ENCODE data around the gene LRRC75B.
A peak's percentile ranks its signal among the peaks of the same experiment; 100 is the strongest.

Gene LRRC75B

DNA sequence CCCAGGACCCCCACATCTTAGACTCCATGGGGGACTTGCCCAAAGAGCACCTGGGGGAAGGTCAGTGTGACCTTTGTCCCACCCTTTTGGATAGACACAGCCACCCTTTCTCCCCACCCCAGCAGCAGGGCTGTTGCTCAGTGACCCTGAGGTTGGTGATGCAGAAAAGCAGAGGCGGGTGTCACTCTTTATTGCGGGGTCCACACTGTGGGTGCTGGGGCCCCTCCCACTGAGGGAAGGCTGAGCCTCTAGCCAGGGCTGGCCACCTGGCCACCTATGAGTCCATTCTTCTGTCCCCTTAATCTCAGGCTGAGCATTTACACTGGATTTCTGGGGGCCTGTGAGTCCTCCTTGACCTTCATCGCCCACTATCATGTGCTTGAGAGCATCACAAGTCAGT lies 7.4 kb downstream of the LRRC75B start:
- DNase-seq (ENCODE audit: low read depth), result no peak

DNA sequence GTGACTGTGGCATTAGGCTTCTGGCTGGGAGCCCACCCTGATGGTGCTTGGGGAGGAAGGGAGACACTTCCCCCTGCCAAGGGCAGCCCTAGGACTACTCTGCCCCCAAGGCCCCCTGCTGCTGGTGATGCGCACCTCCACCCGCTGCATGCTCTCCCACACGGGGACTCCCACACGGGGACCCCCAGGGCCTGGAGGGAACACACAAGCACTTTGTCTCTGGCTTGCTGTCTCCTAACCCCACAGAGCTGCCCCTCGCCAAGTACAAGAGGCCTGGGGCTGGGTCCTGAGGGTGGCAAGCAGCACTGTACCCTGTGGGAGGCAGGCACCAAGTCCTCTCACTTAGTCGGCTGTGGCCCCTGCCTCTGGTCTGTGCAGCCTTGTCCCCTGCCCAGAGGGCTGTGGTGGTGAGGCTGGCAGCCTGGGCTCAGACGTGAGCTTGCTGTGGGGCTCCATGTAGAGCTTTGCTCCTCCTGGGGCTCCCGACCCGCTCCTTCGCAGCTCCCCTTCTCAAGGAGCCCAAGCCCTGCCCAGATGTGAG lies 7.9 kb downstream of the LRRC75B start:
- DNase-seq (ENCODE audit: low read depth), result no peak

DNA sequence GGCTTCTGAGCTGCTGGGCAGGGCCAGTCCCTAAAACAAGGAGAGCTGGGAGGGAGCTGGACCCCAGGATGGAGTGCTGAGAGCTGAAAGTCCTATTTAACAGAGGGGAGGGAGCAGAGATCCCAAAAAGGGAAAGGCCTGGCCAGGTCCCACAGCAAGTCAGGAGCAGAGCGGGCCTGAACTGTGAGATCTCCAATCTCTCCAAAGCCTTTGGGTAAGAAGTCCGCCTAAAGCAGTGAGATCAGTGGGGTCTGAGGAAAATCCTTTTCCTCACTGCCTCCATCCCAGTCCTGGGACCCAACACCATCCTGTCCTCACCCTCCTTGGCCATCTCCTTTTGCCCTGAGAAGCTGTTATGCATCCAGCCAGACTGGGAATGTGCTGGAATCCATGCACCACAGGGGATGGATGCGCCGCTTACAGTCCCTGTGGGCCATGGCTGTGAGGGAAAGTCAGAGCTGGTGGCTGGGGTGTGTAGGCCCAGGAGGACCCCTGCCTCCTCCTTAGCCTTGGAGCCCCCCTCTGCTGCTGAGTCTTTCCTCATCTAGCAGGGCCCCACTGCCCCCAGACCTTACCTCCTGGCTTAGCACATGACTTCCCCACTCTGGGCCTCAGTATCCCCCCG lies 8.6 kb downstream of the LRRC75B start:
- no peak for DNase-seq (ENCODE audit: low read depth)

DNA sequence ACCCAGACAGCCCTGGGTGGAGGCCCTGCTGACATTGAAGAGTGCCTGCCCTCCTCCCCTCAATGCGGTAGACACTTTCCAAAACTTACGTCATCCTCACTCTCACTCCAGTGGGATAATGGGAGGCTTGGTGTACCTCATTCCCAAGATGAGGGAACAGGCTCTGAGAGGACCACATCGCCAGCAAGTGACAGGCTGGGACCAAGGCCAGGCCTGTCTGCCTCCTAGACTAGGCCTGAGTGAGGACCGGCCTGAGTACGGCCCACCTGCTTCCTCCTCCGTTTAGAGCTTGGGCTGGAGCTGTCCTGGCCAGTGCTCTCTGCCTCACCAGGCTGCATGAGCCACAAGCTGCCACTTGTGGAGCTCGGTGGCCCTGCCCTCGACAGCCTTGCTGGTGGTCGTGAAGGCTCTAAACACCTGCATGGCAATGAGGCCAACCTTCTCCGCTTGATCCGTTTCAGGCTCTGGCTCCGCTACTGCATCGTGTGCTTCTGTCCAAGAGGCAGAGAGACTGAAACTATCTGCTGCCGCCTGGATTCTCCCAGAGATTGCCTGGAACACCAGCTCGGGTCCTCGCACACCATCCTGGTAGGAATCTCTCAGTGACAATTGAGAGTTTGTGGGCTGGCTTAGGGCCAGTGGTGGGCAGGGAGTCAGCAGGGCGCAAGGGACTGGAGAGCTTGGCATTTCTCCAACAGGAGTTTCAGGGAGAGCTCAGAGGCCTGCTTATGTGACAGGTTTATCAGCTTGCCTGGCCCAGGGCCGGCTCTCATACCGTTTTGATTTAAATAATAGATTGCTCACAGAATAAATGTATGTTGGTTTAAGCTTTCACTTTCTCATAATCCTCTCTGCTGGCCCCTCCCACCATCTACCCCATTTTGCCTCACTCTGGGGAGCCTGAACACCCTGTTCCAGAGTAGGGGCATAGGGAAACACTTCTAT lies 9.4 kb downstream of the LRRC75B start:
- no peak for DNase-seq (ENCODE audit: low read depth)

DNA sequence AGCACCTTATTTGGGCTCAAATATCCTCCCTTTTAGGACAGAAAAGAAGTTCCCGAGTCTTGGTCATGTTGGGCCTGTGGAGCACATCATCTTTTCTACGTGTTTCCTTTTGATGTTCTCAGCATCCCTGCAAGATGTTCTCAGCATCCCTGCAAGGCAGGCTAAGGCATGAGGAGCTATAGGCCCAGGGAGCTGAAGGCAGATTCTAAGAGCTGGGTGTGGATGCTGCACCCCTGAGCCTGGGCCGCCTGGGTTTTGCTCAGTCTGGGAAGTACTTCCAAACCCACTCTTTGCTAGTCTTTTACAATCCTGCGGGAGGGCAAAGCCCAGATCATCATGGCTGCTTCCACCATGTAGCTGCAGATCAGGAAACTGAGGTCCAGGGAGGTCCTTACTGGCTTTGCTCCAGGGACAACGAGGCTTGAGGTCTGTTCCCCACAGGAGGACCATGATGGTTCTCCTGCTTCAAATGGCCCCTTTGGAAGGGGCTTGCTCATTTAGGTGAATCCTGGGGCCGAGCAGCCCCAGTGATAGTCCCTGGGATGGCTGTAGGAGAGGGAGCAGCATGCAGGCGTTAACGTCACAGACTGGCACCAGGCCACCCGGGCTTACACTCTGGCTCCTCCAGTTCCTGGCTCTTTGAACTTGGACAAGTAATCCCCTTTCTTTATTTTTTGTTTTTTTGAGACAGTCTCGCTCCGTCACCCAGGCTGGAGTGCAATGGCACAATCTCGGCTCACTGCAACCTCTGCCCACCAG lies 10.6 kb downstream of the LRRC75B start:
- no peak for DNase-seq (ENCODE audit: low read depth)

DNA sequence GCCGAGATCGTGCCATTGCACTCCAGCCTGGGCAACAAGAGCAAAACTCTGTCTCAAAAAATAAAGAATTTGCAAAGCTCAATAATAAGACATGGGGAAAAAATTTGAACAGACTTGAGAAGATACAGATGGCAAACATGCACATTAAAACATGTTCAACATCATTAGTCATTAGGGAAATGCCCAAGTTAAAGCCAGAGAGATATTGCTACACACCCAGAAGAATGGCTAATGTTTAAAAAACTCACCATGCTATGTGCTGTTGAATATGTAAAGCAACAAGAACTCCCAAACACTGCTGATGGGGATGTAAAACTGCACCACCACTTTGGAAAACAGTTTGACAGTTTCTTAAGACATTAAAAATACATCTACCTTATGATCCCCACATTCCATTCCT lies 12.6 kb downstream of the LRRC75B start:
- peak; percentile 79 for DNase-seq (ENCODE audit: low read depth)

DNA sequence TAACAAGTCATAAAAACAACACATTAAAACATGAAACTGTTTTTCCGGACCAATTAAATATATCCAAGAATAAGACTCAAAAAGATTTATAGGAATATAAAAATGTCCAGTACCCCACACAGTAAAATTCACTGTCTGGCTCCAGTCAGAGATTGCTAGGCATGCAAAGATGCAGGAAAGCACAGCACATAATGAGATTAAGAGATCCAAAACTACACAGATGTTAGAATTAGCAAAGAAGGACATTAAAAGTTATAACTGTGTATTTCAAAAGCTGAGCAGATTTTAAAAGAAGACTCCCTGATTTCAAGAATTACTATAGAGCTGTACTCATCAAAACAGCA lies 13.6 kb downstream of the LRRC75B start:
- DNase-seq (ENCODE audit: low read depth), result no peak

DNA sequence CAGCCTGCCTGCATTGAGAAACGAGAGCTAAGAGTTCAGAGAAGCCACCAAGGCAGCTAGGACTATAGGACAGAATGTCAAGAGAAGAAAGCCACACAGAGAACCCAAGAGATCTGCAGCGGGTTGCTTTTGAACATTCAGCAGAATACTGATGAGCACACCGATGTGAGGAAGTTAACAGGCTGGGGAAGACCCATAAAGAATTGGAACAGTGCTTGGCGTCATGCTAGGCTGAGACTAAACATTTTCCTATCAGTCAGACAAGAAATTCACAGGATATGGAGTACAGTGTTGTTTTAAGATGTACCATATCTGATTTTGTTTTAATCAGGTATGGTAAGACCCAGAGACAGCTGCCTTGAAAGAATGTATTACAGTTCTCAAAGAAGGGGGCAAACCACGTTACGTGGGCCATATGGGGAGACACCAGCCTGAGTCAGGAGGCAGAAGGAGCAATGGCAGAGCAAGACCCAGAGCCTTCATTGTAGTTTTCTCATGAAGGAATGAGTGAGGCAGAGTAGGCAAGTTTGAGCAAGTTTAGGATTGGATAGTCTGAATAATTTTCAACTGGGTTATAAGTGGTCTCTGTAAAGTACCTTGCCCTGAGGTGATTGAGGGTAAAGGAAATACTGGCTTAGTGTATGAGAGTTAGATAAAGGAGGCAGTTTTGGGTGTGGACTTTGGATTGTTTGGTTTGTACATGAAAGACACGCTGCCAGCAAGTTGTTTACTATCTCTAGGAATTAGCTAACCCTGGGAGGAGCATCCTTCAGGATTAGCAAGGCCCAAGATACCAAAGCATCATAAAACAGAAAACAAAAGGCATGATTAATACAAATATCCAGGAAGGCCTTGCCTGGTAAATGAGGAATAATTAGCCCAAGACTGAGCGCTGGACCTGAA lies 14.3 kb downstream of the LRRC75B start:
- DNase-seq (ENCODE audit: low read depth), result peak; percentile 55

DNA sequence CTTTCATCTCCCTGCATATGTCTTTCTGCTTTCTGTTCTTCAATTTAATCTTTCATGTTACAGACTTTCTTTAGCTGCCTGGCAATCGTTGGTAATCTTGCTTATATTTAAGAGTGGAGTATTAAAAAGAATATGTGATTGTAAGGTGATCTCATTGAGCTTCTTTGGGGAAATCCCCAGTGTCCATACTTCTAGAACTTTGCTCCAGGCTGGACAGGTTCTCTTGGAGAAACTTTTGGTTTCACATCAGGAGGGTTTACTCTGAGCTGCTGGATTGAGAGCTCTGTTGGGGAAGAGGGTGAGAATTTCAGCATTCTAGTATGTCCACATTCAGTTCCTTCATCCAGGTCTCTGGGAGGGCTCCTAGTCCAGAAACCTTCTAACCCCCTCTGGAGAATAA lies 16.1 kb downstream of the LRRC75B start:
- DNase-seq (ENCODE audit: low read depth), result no peak

DNA sequence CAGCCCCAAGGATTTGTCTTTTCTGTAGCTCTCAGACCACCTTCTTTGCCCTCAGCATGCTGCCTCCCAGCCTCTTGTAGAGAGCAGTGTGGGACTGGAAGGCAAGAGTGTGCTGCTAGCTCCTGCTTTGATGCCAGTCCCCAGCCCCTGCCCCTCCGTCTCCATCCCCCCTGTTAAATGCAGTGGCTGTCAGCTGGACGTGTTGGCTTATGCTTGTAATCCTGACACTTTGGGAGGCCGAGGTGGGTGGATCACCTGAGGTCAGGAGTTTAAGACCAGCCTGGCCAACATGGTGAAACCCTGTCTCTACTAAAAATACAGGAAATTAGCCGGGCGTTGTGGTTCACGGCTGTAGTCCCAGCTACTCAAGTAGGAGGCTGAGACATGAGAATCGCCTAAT lies 21.6 kb downstream of the LRRC75B start:
- DNase-seq (ENCODE audit: low read depth), result no peak

DNA sequence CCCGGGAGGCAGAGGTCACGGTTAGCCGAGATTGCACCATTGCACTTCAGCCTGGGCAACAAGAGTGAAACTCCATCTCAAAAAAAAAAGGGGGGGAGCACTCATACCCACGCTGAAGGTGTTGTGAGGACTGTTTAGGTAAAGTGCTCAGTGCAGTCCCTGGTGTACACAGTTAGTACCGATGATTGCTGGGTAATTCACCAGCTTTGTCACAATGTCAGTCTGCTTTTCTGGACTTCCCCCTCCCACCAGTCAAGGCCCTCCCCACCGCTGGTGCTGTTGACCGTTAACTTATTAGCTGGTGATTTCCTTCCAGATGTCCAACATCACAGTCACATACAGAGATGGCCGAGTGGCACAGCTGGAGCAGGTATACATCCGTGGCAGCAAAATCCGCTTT lies 25.2 kb downstream of the LRRC75B start:
- no peak for DNase-seq (ENCODE audit: low read depth)

DNA sequence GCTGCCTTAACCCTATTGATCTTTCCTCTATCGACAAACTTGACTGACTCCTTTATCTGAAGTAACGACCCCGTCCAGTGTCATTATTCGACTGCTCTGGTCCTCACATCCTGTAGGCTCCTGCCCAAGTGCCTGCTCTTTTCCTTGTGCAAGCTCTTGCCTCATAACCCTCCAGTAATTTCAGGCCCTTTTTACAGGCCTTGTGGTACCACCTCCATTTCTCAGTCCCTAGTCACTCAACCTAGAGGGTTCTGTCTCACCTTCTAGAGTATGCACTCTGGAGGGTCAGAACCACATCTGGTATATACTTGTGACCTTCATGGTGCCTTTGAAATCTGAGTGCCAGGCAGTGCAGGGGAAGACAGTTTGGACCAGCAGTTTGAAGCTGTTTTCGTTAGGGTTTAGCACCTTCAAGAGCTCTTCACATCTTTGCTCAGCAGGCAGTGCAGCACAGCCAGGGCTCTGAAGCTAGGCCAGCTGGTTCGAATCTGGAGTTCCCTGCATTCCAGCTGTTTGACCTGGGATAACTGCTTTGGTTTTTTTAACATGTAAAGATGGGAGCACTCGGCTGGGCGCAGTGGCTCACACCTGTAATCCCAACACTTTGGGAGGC lies 25.9 kb downstream of the LRRC75B start:
- DNase-seq (ENCODE audit: low read depth), result no peak

DNA sequence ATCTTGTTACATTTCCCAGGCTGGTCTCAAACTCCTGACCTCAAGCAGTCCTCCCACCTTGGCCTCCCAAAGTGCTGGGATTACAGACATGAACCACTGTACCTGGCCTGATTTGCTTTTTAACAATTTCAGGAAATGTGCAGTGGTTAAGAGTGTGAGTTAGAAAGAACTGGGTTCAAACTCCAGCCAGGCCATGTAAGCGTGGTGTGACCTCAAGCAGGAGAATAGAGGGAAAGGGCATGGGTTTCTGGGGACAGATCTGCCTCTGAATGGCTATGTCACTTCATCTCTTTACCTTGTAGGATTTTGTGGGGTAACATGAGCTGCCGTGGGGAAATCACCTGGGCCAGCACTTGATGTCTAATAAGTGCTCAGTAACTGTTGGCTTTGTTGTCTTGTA lies 27.8 kb downstream of the LRRC75B start:
- DNase-seq (ENCODE audit: low read depth), result no peak

DNA sequence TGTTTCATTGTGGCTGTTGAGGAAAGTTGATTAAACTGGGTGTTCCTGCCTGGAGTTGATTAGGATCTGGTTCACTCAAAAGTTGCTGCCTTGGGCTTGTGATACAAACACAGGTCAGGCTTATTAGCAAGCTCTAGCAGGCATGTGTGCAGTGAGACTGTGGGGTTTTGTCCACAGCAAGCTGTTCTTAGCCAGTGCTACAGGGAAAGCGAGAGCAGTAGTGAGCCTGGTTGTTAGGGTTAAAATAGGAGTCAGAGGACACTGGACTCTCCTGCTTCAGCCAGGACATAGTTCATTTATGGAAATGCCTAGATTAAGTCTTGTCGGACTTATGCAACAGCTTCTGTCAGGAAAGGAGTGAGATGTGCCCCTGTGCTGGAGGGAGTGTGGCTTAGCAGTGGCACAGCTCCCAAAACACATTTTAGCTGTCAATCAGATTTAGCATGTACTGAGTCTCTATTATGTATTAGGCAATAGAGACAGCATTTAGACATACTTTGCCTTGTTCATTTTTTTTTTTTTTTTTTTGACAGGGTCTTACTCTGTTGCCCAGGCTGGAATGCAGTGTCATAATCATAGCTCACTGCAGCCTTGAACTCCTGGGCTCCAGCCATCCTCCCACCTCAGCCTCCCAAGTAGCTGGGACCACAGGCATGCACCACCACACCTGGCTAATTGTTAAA lies 28.4 kb downstream of the LRRC75B start:
- DNase-seq (ENCODE audit: low read depth), result peak; percentile 45

DNA sequence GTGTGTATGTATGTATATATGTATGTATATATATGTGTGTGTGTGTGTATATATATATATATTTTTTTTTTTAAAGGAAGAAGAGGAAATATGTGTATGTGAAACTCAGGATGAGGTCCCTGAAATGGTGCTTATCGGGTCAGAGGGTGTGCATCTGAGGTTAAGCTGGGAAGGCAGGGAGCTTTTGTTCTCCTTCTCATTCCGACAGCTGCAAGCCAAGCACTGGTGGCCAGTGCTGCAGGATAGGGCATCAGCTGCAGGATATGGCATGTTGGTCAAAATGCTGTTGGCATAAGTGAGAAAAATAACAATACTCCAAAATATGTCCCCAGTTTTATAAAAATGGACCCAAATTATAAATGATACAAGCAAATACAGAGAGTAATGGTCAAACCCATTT lies 29.6 kb downstream of the LRRC75B start:
- DNase-seq (ENCODE audit: low read depth), result no peak

DNA sequence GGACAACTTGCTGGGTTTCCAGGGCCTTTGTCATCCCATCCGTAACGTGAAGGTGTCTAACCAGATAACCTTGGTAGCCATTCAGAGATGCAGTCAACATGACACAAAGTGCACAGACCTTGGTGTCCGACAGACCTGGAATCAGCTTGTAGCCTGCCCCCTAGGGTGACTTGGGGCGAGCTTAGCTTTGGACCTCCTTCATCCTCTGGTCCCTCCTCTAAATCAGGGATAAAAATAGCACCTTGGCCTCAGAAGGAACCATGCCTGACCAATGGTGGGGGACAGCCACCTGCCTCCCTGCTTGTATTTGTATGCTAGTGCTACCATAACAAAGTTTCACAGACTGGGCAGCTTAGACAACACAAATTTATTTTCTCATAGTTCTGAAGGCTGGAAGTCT lies 33.4 kb downstream of the LRRC75B start:
- DNase-seq (ENCODE audit: low read depth), result no peak

DNA sequence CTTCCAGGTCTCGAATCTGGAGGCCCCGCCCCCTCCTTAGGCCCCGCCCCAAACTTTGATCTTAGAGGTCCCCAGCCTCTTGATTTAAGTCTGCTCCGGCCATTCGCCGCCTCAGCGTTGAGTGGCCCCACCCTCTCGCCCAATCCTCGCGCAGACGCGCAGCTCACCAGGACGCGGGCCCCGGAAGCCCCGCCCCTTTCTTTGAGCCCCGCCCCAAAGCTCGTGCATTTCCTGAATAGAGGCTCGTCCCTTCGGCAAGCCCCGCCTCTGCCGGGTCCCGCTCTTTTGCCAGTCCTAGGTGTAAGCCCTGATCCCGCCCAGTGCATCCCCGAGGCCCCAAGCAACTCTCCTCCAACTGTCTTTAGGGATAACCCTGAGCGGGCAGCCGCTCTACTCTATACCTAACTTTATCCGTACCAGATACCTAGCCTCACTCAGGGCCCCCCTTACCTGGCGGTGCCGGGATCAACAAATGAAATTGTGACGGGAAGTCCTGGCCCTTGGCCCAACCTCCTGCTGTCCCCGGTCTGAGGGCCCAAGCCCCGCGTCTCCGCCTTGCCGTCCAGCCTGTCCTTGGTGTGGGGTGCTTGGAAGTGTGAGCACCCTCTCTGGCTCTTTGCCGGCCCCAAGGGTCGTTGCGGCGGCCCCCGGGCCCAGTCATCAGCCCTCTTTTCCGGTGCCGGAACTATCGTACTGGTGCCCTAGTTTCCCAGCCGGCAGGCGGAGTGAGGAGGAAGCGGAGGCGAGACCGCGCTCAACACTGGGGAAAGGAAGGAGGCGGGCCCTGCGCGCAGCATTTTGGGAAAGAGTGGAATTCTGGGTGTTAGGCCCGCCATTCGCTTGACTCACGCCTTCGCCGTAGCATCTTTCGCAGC lies 37.5 kb downstream of the LRRC75B start, which contains the start of gene SNRPD3:
SNRPD3 (plus strand) TSS at position 835 of the 875 bp plus-strand sequence. CDS start 1,676 bp downstream, outside the sequence.
- peak; percentile 86 for DNase-seq (ENCODE audit: low read depth)

DNA sequence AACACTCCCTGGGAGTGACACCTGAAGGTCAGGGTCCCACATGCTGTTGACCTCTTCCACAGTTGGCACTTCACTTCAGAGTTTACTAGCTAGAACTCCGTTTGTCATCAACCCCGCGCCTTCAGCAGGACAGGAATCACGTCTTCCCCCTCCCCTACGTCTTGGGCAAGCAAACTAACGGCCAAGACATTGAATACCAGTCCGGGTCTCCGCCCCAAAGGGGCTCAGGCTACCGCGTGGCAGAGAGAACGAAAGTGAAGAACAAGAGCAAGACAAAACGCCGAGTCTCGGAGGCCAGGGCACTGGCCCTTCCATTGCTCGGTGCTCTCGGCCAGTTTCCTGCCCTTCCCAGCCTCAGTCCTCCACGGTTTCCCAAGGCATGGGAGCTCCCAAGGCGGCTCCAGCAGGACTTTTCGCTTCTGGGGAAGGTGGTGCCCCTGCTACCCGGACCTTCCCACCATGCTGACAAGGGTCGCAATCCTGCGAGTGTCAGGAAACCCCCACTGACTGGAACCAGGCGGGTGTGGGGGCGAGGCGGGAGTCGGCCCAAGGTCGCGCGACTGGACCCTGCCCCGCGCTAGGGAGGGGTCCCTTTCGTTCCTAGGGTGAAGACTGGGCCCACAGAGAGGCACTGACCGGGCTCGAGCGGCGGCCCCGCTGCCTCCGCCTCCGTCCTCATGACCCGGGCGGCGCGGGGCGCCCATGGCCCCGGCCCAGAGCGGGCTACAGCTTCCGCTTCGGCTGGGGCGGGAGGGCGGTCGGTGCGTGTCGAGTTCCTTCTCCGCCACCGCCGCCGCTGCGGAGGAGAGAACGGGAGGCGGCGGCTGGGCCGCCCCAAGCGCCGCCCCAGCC lies 38.3 kb downstream of the LRRC75B start, which contains the start of gene GUCD1:
GUCD1 (minus strand) TSS at position 826 of the 852 bp plus-strand sequence; CDS start at position 679, 147 bp downstream.
- no peak for DNase-seq (ENCODE audit: low read depth)

All from GM04503 (cell line).